ENCODE measurements around the gene UGT1A10.

The UGT1A10 gene

GRCh38 chr2:233817361-233817911 lies 181.2 kb downstream of the UGT1A10 start:
- no peak for TF ChIP-seq ZFX (IDR thresholded peaks at IDR 0.05; ENCODE audit: borderline replicate concordance)
- TF ChIP-seq, protein P1, sequence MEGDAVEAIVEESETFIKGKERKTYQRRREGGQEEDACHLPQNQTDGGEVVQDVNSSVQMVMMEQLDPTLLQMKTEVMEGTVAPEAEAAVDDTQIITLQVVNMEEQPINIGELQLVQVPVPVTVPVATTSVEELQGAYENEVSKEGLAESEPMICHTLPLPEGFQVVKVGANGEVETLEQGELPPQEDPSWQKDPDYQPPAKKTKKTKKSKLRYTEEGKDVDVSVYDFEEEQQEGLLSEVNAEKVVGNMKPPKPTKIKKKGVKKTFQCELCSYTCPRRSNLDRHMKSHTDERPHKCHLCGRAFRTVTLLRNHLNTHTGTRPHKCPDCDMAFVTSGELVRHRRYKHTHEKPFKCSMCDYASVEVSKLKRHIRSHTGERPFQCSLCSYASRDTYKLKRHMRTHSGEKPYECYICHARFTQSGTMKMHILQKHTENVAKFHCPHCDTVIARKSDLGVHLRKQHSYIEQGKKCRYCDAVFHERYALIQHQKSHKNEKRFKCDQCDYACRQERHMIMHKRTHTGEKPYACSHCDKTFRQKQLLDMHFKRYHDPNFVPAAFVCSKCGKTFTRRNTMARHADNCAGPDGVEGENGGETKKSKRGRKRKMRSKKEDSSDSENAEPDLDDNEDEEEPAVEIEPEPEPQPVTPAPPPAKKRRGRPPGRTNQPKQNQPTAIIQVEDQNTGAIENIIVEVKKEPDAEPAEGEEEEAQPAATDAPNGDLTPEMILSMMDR (IDR thresholded peaks at IDR 0.05), result no peak
- H3K27ac ChIP-seq, result no peak overlapping the region

- TF ChIP-seq ZFX (IDR thresholded peaks at IDR 0.05; ENCODE audit: borderline replicate concordance), result no peak
- TF ChIP-seq, protein P1 (IDR thresholded peaks at IDR 0.05), result no peak
- H3K27ac ChIP-seq, result no peak overlapping the region
These were observed 181.9 kb downstream of the UGT1A10 start for GRCh38 chr2:233817995-233818638.

GRCh38 chr2:233818639-233819621 lies 182.7 kb downstream of the UGT1A10 start:
- TF ChIP-seq, protein P1 (IDR thresholded peaks at IDR 0.05), result no peak
- no peak for TF ChIP-seq ZFX (IDR thresholded peaks at IDR 0.05; ENCODE audit: borderline replicate concordance)
- H3K27ac ChIP-seq, result no peak overlapping the region

DNA sequence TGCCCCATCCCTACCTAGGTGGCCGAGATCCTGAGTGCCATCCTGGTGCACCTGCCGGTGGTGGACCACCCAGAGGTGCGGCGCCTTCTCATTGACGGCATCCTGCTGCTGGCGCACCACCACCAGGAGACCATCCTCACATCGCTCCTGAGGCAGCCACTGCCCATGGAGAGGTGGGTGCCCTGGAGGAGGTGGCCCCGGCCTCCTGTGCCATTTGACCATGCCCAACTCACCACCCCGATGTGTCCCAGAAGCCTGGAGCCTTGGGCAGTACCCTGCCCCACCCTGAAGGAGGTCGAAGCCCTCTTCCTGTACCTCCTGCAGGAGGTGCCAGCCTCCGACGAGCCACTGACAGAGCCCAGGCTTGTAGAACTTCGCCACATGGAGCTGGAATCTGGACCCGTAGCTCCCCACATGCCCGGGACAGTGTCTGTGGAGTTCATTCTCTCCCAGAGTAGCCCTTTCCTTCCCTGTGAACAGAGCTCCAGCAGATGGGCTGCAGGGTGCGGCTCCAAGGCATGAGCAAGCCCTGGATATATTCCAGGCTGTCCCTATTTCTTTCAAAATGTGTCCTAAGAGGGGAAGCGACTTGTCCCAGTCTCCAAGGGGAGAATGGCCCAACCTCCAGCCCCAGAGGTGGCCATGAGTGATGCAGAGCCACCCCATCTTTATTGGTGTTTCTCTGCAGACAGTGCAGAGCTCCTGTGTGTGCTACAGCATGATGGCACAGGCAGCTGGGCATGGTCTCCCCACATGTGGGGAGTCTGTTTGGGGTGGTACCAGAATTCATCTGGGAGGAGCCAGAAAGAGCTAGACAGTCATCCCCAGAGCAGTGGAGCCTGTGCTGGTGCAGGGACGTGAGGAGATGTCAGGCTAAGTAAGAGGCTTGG lies 183.9 kb downstream of the UGT1A10 start:
- TF ChIP-seq, protein P1 (IDR thresholded peaks at IDR 0.05), result no peak
- no peak for TF ChIP-seq ZFX (IDR thresholded peaks at IDR 0.05; ENCODE audit: borderline replicate concordance)
- H3K27ac ChIP-seq, result no peak overlapping the region

DNA sequence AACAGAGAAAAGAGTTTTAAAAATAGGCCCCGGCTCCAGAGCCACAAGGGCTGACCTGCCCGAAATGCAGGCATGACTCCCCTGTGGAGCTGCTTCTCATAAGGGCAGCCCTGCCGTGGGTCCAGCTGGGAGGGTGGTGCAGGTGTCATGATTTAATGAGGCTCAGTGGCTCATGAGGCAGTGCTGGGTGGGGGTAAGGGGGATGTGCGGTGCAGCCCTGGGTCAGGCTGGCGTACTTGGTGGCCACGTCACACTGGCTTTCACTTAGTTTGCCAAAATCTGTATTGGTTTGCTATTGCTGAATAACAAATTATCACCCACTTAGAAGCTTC lies 184.5 kb downstream of the UGT1A10 start:
- H3K27ac ChIP-seq, result no peak overlapping the region
- TF ChIP-seq, protein P1 (IDR thresholded peaks at IDR 0.05), result no peak
- TF ChIP-seq ZFX (IDR thresholded peaks at IDR 0.05; ENCODE audit: borderline replicate concordance), result no peak

DNA sequence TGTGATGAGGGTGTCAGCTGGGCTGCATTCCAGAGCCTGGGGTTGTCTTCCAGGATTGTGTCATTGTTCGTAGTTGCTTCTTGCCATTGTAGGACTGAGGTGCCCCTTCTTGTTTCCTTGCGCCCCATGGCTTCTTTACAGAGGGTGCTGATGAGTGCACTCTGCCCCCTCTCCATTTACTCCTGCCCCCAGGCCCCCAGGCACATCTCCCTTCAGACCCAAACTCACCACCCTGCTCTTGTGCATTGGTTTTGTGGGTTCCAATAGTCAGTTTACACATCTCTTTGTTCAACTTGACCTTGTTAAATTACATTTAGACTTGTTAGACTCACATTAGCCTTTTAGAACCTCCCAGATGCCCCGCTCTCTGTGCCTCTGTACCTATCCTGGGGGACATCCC lies 184.9 kb downstream of the UGT1A10 start:
- H3K27ac ChIP-seq, result no peak overlapping the region
- TF ChIP-seq ZFX (IDR thresholded peaks at IDR 0.05; ENCODE audit: borderline replicate concordance), result no peak
- TF ChIP-seq, protein P1 (IDR thresholded peaks at IDR 0.05), result no peak
